ELF-1 (cell line): ENCODE data around the gene BCKDHB.

ENCODE experiments used
- DNase-seq: peaks from one replicate; pipeline ENCODE4 v3.0.0-alpha.2; 2016; ENCODE audit warnings: low read depth, low spot score

BCKDHB gene

DNA sequence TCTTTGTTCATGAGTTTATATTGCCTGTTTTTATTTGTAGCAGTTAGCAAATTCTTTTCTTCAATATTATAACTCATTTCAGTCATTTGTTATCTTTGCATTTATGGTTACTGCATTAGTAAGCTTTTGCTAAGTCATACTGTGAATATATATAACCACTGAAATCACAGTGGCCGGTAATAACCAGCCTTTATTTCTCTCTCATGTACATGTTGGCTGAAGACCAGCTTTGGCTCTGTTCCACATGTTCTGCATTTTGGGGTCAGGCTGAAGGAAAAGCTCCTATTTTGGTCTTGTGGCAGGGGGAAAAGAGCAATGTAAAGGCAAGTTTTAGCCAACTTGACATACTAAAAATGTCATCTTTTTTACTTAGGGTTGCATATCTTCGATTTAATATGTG lies 276.3 kb downstream of the BCKDHB start:
- DNase-seq: no peak

DNA sequence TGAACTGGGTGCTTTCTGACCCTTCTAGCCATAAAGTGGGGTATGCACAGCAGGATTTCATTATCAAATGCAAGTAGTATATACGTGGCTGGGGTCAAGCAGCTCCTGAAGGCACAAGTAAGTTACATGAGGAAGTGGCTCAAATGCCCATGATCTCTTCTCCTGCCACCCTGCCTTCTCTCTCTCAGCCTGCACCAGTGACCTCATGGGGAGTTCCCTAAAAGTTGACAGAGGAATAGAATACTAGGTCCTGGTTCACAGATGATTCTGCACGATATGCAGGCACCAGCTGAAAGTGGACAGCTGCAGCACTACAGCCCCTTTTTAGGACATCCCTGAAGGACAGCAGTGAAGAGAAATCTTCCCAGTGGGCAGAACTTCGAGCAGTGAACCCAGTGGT lies 282.0 kb downstream of the BCKDHB start:
- DNase-seq: no peak
